Retinal pigment epithelial cell (primary cell): Measurements from ENCODE around the gene TTBK2.
A peak's percentile ranks its signal among the peaks of the same experiment; 100 is the strongest.

Experiments
- DNase-seq: peaks from one replicate; pipeline ENCODE4 v3.0.0-alpha.2; 2010; ENCODE audit warnings: low read depth
- H3K4me3 ChIP-seq: 2 replicates; pipeline ENCODE4 v1.5.1; 2011; ENCODE audit warnings: mild to moderate bottlenecking, low read length, control low read depth, moderate library complexity
- TF ChIP-seq, protein P1 (sequence below): conservative IDR thresholded peaks from 2 replicates; pipeline ENCODE4 v1.5.1; 2011; ENCODE audit warnings: low read depth, low read length, control low read depth, inconsistent platforms

Gene TTBK2

DNA sequence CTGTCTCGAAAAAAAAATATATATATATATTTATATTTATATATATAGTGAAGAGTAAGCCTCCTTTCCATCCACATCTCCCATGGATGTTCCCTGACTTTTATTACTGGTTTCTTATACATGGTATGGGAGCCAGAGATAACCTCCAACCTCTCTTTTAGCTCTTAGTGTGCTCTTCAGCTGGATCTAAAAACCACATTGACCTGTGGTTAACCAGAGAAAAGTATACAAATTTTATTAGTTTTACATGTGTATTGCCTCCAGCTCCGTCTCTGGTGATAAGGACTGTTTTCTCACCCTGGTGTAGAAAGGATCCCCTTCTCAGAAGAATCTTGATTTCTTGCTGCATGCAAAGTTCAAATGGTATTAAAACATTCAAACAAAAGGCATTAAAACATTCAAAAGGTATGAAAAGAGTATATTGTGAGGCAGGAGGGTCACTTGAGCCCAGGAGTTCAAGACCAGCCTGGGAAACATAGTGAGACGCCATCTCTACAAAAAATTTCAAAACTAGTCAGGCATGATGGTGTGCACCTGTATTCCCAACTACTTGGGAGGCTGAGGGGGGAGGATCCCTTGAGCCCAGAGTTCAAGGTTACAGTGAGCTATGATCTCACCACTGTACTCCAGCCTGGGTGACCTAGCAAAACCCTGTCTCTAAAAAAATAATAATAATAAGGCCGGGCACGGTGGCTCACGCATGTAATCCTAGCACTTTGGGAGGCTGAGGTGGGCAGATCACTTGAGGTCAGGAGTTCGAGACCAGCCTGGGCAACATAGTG, 13.5 kb upstream of the TTBK2 start:
- TF ChIP-seq, protein P1, sequence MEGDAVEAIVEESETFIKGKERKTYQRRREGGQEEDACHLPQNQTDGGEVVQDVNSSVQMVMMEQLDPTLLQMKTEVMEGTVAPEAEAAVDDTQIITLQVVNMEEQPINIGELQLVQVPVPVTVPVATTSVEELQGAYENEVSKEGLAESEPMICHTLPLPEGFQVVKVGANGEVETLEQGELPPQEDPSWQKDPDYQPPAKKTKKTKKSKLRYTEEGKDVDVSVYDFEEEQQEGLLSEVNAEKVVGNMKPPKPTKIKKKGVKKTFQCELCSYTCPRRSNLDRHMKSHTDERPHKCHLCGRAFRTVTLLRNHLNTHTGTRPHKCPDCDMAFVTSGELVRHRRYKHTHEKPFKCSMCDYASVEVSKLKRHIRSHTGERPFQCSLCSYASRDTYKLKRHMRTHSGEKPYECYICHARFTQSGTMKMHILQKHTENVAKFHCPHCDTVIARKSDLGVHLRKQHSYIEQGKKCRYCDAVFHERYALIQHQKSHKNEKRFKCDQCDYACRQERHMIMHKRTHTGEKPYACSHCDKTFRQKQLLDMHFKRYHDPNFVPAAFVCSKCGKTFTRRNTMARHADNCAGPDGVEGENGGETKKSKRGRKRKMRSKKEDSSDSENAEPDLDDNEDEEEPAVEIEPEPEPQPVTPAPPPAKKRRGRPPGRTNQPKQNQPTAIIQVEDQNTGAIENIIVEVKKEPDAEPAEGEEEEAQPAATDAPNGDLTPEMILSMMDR = no peak
- no peak overlapping the region for H3K4me3 ChIP-seq
- no peak for DNase-seq

DNA sequence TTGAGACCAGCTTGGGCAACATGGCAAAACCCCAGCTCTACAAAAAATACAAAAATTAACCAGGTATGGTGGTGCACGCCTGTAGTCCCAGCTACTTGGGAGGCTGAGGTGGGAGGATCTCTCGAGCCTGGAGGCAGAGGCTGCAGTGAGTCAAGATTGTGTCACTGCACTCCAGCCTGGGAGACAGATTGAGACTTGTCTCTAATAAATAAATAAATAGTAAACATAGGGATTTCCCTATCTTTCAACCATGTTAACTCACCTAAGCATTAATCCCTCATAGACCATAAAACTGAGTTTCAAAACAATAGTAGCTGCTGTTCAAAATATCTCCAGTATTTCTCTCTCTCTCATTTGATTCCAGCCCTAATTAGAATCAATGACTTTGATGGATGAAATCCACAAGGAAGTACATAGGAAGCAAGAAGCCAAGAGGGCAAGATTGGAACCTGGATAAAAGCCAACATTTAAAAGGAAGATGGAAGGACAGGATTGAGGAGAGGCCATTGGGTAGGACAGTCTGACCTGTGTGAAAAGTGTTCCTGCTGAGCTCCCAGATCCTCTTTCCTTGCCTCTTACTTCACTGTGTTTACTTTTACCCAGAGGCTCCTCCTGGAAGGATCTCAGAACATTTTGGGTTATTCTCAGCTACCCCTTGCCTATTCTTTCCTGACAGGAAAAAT, 12.4 kb upstream of the TTBK2 start:
- no peak overlapping the region for H3K4me3 ChIP-seq
- TF ChIP-seq, protein P1 = no peak
- no peak for DNase-seq

DNA sequence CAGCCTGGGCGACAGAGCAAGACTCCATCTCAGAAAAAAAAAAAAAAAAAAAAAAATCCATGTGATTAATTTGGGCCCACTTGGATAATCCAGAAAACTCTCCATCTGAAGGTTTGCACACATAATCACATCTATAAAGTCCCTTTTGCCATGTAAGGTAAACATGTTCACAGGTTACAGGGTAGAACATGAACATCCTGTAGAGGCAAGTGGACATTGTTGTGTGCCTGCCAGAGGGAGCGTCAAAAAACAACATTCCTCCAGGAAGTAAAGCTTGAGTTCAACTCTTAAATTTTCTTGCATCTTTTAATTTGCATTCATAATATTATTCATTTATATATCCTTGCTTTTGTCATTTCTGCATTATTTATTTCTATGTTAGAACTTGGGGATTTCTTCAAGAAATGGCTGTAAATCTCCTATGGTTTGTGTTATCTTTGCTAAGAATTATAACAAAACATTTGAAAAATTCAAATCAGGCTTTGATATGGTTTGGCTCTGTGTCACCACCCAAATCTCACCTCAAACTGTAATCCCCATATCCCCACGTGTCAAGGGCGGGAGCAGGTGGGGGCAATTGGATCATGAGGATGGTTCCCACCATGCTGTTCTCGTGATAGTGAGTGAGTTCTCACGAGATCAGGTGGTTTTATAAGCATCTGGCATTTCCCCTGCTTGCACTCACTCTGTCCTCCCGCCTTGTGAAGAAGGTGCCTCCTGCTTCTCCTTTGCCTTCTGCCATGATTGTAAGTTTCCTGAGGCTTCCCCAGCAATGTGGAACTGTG, 11.3 kb upstream of the TTBK2 start:
- no peak overlapping the region for H3K4me3 ChIP-seq
- DNase-seq = no peak
- TF ChIP-seq, protein P1 = no peak

DNA sequence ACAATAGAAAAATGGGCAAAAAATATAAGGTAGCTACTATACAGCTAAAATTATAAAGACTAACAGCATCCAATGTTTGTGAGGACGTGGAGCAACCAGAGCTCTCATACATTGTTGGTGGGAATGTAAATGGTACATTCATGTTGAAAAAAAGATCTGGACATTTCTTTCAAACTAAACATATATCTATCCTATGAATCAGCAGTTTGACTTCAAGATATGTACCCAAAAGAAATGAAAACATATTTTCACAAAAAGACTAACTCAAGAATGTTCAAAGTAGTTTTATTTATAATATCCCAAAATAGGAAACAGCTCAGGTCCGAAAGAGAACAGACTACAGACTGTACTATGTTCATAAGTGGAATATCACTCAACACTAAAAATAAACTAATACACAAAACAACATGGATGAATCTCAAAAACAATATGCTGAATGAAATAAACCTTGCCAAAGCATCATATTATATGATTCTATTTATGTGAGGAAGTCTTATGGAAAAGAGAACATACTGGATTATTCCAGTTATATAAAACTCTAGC, 8.8 kb upstream of the TTBK2 start:
- H3K4me3 ChIP-seq = no peak overlapping the region
- TF ChIP-seq, protein P1 = no peak
- DNase-seq = no peak

DNA sequence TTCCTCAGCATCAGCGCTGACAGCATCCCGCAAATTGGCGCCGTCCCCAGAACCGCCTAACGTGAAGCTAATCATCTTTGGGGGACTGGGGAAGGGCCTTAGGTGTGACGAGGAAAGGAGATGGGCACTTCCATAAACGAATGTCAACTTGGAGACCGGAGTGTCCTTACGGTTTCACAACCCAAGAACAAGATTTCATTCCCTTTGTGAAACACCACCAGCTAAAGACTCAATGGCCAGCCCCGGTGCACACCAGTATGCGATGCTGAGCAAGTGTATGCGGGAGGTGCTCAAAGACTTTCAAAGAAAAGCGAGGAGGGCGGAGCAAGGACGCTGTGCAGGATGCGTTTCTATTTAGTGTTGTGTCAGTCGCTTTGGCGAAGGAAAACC, 759 bp upstream of the TTBK2 start:
- TF ChIP-seq, protein P1 = no peak
- DNase-seq = no peak
- H3K4me3 ChIP-seq = peak overlapping the region; percentile 82

DNA sequence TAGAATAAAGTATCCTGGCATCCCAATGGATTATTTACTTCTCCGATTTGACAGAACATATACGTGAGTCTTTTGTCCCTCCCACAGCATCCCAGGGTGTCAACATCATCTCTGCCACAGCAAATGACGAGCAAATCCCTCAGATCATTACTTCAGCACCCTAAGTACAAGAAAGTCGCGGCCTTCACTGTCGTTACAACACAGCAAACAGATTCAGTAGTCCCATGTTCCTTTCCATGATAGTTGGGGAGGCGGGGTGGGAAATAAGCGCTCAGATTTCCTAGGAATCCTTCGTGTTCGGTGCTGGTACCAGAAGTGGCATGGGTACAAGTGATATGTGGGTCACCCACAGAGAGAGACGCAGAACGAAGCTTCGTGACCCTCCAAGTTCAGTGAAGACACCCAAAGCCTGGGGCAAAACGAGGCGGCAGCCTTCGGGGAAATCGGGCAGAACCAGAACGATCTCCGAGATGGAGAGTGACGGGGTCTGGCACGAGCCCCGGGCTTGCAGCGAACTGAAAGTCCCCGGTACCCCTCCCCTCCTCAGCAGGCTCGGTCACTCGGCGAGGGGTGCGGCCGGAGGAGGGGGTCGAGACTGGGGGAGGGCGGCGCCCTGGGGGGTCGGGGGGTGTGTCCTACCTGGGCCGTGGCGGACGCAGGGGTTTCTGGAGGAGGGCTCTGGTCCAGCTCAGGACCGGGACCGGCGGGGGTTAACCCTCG, 619 bp downstream of the TTBK2 start:
- DNase-seq = no peak
- TF ChIP-seq, protein P1 = no peak
- H3K4me3 ChIP-seq = peak overlapping the region; percentile 82
